Measurements from ENCODE around the gene ZNF254.

GRCh38 chr19:24060687-24061356 is 26.2 kb upstream of the ZNF254 start:
- TF ChIP-seq CTCF (conservative IDR thresholded peaks at IDR 0.05) (no peak), EZH2 (IDR thresholded peaks at IDR 0.05; ENCODE audit: low read depth) (no peak)

Measured in PC-9 (cell line).